GM23338 (cell line): ENCODE measurements around the gene ADAM8. TPM values are rescaled to one million over a fixed set of nuclear protein-coding genes. Genes with fewer than 3 reads are reported as not detected.
"Not testable (repeated sequence)": the region's sequence is repeated elsewhere in the genome, so short reads cannot be mapped to it uniquely, and the experiment has no call there.

Experiments used
- ATAC-seq: fragments of 200-7000 bp; cut with Tn5 transposase; 3 replicates; pipeline ENCODE4 v1.9.1; 2020
- DNase-seq: peaks from one replicate; pipeline ENCODE4 v3.0.0-alpha.2; 2015; ENCODE audit warnings: low spot score
- H2AFZ ChIP-seq: fragments of 200-600 bp; sonication (generic); 2 replicates; pipeline ENCODE4 v1.8.0; 2016; ENCODE audit warnings: antibody characterized with exemption, mild to moderate bottlenecking, moderate library complexity
- H3F3A ChIP-seq: fragments of 200-600 bp; sonication (generic); replicated peaks from 2 replicates; pipeline ENCODE4 v1.8.0; 2017; ENCODE audit warnings: antibody characterized with exemption, mixed run types, low read depth
- H3K27ac ChIP-seq: fragments of 200-600 bp; sonication (generic); 2 replicates; pipeline ENCODE4 v1.6.1; 2016; ENCODE audit warnings: low read depth
- H3K27me3 ChIP-seq: fragments of 200-600 bp; sonication (generic); 2 replicates; pipeline ENCODE4 v1.8.0; 2016; ENCODE audit warnings: mild to moderate bottlenecking, mixed run types, moderate library complexity; ENCODE audit not compliant: insufficient read depth
- H3K36me3 ChIP-seq: fragments of 200-600 bp; sonication (generic); 2 replicates; pipeline ENCODE4 v1.8.0; 2016; ENCODE audit warnings: mild to moderate bottlenecking; ENCODE audit not compliant: insufficient read depth
- H3K4me1 ChIP-seq: fragments of 200-600 bp; sonication (generic); 2 replicates; pipeline ENCODE4 v1.8.0; 2016; ENCODE audit warnings: mild to moderate bottlenecking, moderate library complexity; ENCODE audit not compliant: insufficient read depth
- H3K4me2 ChIP-seq: fragments of 200-600 bp; sonication (generic); 2 replicates; pipeline ENCODE4 v1.7.1; 2017; ENCODE audit warnings: mixed run types
- H3K4me3 ChIP-seq: fragments of 200-600 bp; sonication (generic); 2 replicates; pipeline ENCODE4 v1.6.1; 2016; ENCODE audit warnings: mixed run types
- H3K79me2 ChIP-seq: fragments of 200-600 bp; sonication (generic); replicated peaks from 2 replicates; pipeline ENCODE4 v1.8.0; 2017; ENCODE audit warnings: mild to moderate bottlenecking; ENCODE audit not compliant: insufficient read depth
- H3K9me2 ChIP-seq: fragments of 200-600 bp; sonication (generic); 2 replicates; pipeline ENCODE4 v1.8.0; 2017; ENCODE audit not compliant: insufficient read depth
- H4K20me1 ChIP-seq: fragments of 200-600 bp; sonication (generic); replicated peaks from 2 replicates; pipeline ENCODE4 v1.8.0; 2017; ENCODE audit warnings: mild to moderate bottlenecking; ENCODE audit not compliant: insufficient read depth
- H3K27ac Mint-ChIP-seq: 2 replicates; pipeline ENCODE4 v1.8.0; 2020; ENCODE audit warnings: inconsistent platforms, mild to moderate bottlenecking, moderate library complexity, mixed read lengths
- H3K27me3 Mint-ChIP-seq: 3 replicates; pipeline ENCODE4 v1.8.0; 2022; ENCODE audit warnings: low read depth, mild to moderate bottlenecking, moderate library complexity, mixed read lengths, inconsistent platforms; ENCODE audit not compliant: insufficient read depth, poor library complexity
- H3K36me3 Mint-ChIP-seq: 3 replicates; pipeline ENCODE4 v1.8.0; 2021; ENCODE audit warnings: low read depth, mild to moderate bottlenecking, inconsistent platforms, moderate library complexity, mixed read lengths
- H3K4me1 Mint-ChIP-seq: 3 replicates; pipeline ENCODE4 v1.8.0; 2020; ENCODE audit warnings: mild to moderate bottlenecking, inconsistent platforms, mixed read lengths
- H3K4me3 Mint-ChIP-seq: 3 replicates; pipeline ENCODE4 v1.8.0; 2021; ENCODE audit warnings: moderate library complexity, mild to moderate bottlenecking, inconsistent platforms, mixed read lengths
- H3K9me3 Mint-ChIP-seq: 3 replicates; pipeline ENCODE4 v1.8.0; 2020; ENCODE audit warnings: moderate library complexity, mild to moderate bottlenecking, inconsistent platforms, mixed read lengths
- EZH2 ChIP-seq: fragments of 200-600 bp; sonication (generic); IDR thresholded peaks from one replicate; pipeline ENCODE4 v1.8.0; 2017; ENCODE audit warnings: antibody characterized with exemption, mild to moderate bottlenecking, low read depth; ENCODE audit not compliant: unreplicated experiment
- EZH2phosphoT487 ChIP-seq: fragments of 200-600 bp; sonication (generic); IDR thresholded peaks from one replicate; pipeline ENCODE4 v1.8.1; 2018; ENCODE audit warnings: antibody characterized with exemption; ENCODE audit not compliant: unreplicated experiment
- JUNB ChIP-seq: IDR thresholded peaks from one replicate; pipeline ENCODE4 v1.6.1; 2016; ENCODE audit warnings: antibody characterized with exemption; ENCODE audit not compliant: unreplicated experiment
- POLR2AphosphoS5 ChIP-seq: IDR thresholded peaks from 2 replicates; pipeline ENCODE4 v1.6.1; 2016; ENCODE audit warnings: antibody characterized with exemption, low read depth
- ZNF331 ChIP-seq: fragments of 250-450 bp; sonication (Bioruptor Pico); IDR thresholded peaks from 2 replicates; pipeline ENCODE4 v1.5.0; 2020; ENCODE audit warnings: low read depth, mild to moderate bottlenecking, moderate library complexity
- ZNF462 ChIP-seq: fragments of 250-450 bp; sonication (Bioruptor Pico); IDR thresholded peaks from 2 replicates; pipeline ENCODE4 v1.5.0; 2020; ENCODE audit warnings: mild to moderate bottlenecking, moderate library complexity
- polyA plus RNA-seq: library from polyadenylated mRNA; unstranded; fragments of >200 nt; fragmentation: Nextera tagmentation; extraction: Ambion mirVana; gene quantifications from 2 replicates; pipeline ENCODE4 v1.2.1, GENCODE V29; 2016
- total RNA-seq: library from RNA; depleted of rRNA; stranded (reverse); fragments of >200 nt; shearing (Covaris generic); gene quantifications from 2 replicates; pipeline ENCODE4 v1.2.3, GENCODE V29; 2014

The ADAM8 gene
- total and polyA plus RNA-seq, 2 experiments from 2014 or later = 1.9 to 5.5 TPM

GRCh38 chr10:133324857-133325260 is 48.2 kb upstream of the ADAM8 start:
- Histone ChIP-seq H3K4me1 (peaks cover 17% of the 10 kb centered on the region), H3K4me2 (peak overlapping the region; percentile 87), H3K36me3 (no peaks in the 10 kb centered on the region), H3K9me2 (no peaks in the 10 kb centered on the region), H4K20me1 (no peaks in the 10 kb centered on the region), H2AFZ (0 out of 2 replicates have a peak overlapping the region, but pooled peaks have one; percentile 72), H3K4me3 (peak overlapping the region; percentile 68), H3K79me2 (no peaks in the 10 kb centered on the region), H3K27ac (no peak overlapping the region), H3F3A (0 out of 2 replicates have a peak, but pooled peaks cover 11% of the 10 kb centered on the region), H3K27me3 (peaks cover 51% of the 10 kb centered on the region)
- TF ChIP-seq EZH2 = peak; percentile 31
- no peak for TF ChIP-seq ZNF462 (CRISPR knock-in tag)
- no peak for TF ChIP-seq JUNB
- DNase-seq (no peak), ATAC-seq (peak; percentile 6)
- peaks cover 19% of the 10 kb centered on the region for H3K4me1 Mint-ChIP-seq
- peak overlapping the region; percentile 17; the same call in 1 of the 3 replicates for H3K4me3 Mint-ChIP-seq
- peaks cover 6% of the 10 kb centered on the region for H3K9me3 Mint-ChIP-seq
- H3K36me3 Mint-ChIP-seq = no peaks in the 10 kb centered on the region; the same call in 2 of the 3 replicates
- H3K27ac Mint-ChIP-seq = no peak overlapping the region
- H3K27me3 Mint-ChIP-seq = peaks cover 49% of the 10 kb centered on the region

GRCh38 chr10:133324198-133324792 is 47.6 kb upstream of the ADAM8 start:
- Histone ChIP-seq H3K4me1 (peaks cover 15% of the 10 kb centered on the region), H3K4me3 (no peak overlapping the region), H3K9me2 (no peaks in the 10 kb centered on the region), H2AFZ (no peak overlapping the region), H3K79me2 (no peaks in the 10 kb centered on the region), H4K20me1 (no peaks in the 10 kb centered on the region), H3K36me3 (no peaks in the 10 kb centered on the region), H3F3A (0 out of 2 replicates have a peak, but pooled peaks cover 11% of the 10 kb centered on the region), H3K27ac (no peak overlapping the region), H3K27me3 (peaks cover 48% of the 10 kb centered on the region), H3K4me2 (no peak overlapping the region)
- ATAC-seq (peak; percentile 72), DNase-seq (peak; percentile 84)
- Mint-ChIP-seq H3K27ac (no peak overlapping the region), H3K4me1 (peaks cover 16% of the 10 kb centered on the region), H3K27me3 (peaks cover 48% of the 10 kb centered on the region), H3K36me3 (no peaks in the 10 kb centered on the region; the same call in 2 of the 3 replicates), H3K4me3 (no peak overlapping the region), H3K9me3 (peaks cover 6% of the 10 kb centered on the region)
- TF ChIP-seq POLR2AphosphoS5 (no peak), EZH2phosphoT487 (no peak), ZNF331 (CRISPR knock-in tag) (no peak)

- not testable (repeated sequence) for H3K9me3 Mint-ChIP-seq, DNase-seq, H3F3A ChIP-seq, H3K36me3 Mint-ChIP-seq, H2AFZ ChIP-seq, H3K4me3 Mint-ChIP-seq, H3K27ac ChIP-seq, H3K36me3 ChIP-seq, H3K4me2 ChIP-seq, ATAC-seq, H4K20me1 ChIP-seq, H3K27ac Mint-ChIP-seq, H3K4me3 ChIP-seq, H3K79me2 ChIP-seq, H3K9me2 ChIP-seq
- Mint-ChIP-seq H3K27me3 (peaks cover 42% of the 10 kb centered on the region), H3K4me1 (peaks cover 11% of the 10 kb centered on the region)
- Histone ChIP-seq H3K4me1 (peaks cover 10% of the 10 kb centered on the region), H3K27me3 (peaks cover 28% of the 10 kb centered on the region)
Observed at GRCh38 chr10:133322064-133322709, 45.5 kb upstream of the ADAM8 start.
